Activated naive CD8-positive, alpha-beta T cell treated with anti-CD3 and anti-CD28 coated beads, Interleukin-2, amount 10 ng/mL, durations not matched to agents 7 days and 5 days (primary cell): ENCODE data around the gene PUS7L. TPM values are rescaled to one million over a fixed set of nuclear protein-coding genes. Genes with fewer than 3 reads are reported as not detected.
A peak's percentile ranks its signal among the peaks of the same experiment; 100 is the strongest.

Experiments used
- ATAC-seq: fragments of 150-1000 bp; cut with Tn5 transposase; one replicate; pipeline ENCODE4 v1.10.0; 2021; ENCODE audit warnings: low read depth, moderate library complexity
- POLR2A ChIA-PET: fragments of 350-600 bp; sonication (Branson Sonifier 250); formaldehyde crosslinking; loops from one replicate; lab custom pipeline; 2021; ENCODE audit warnings: antibody characterized with exemption; lab: Charles Lee
- DNase-seq: peaks from one replicate; pipeline ENCODE4 v3.0.0; 2021
- H3K27ac Mint-ChIP-seq: one replicate; pipeline ENCODE4 v1.8.0; 2022; ENCODE audit warnings: mild to moderate bottlenecking, mixed read lengths
- H3K27me3 Mint-ChIP-seq: one replicate; pipeline ENCODE4 v1.8.0; 2022; ENCODE audit warnings: mild to moderate bottlenecking, moderate library complexity, mixed read lengths
- H3K36me3 Mint-ChIP-seq: one replicate; pipeline ENCODE4 v1.8.0; 2021; ENCODE audit warnings: mild to moderate bottlenecking, mixed read lengths
- H3K4me1 Mint-ChIP-seq: one replicate; pipeline ENCODE4 v1.8.0; 2021; ENCODE audit warnings: mixed read lengths
- H3K4me3 Mint-ChIP-seq: one replicate; pipeline ENCODE4 v1.8.0; 2022; ENCODE audit warnings: mild to moderate bottlenecking, moderate library complexity, mixed read lengths
- H3K9me3 Mint-ChIP-seq: one replicate; pipeline ENCODE4 v1.8.0; 2021; ENCODE audit warnings: mixed read lengths
- total RNA-seq, 2 experiments: library from RNA; stranded (reverse); gene quantifications; one replicate each; pipeline ENCODE4 v1.2.3, GENCODE V29; 2021

Gene PUS7L
- 10 to 100 TPM; 21.7 to 26.3 TPM for total RNA-seq

- POLR2A ChIA-PET: interaction anchor here (0.7 to 2.9 kb wide), 6 partner anchors 12 to 58 kb away, joined by 3 to 51 read pairs (median 4); partner anchors contain the start of gene TWF1
- H3K9me3 Mint-ChIP-seq: peaks cover 5% of the 10 kb centered on the region
- H3K4me3 Mint-ChIP-seq: peak within 1 kb of the TSS; percentile 98
- H3K27ac Mint-ChIP-seq: peak within 1 kb of the TSS; percentile 99
- peak; percentile 94 for ATAC-seq
- peaks cover 53% of the 10 kb centered on the region for H3K4me1 Mint-ChIP-seq
- no peaks in the 10 kb centered on the region for H3K27me3 Mint-ChIP-seq
- peak; percentile 87 for DNase-seq
- H3K36me3 Mint-ChIP-seq: peaks cover 48% of the 10 kb centered on the region
Observed at GRCh38 chr12:43758728-43759563, at the start of gene PUS7L, which contains the start of gene IRAK4. PUS7L (minus strand) TSS chr12:43758790; CDS start chr12:43755245, 3,545 bp downstream. IRAK4 (plus strand) TSS chr12:43758951; CDS start chr12:43768112, 9,161 bp downstream.

- peaks cover 21% of the 10 kb centered on the region for H3K4me1 Mint-ChIP-seq
- H3K27ac Mint-ChIP-seq: peak overlapping the region; percentile 100
- H3K36me3 Mint-ChIP-seq: peaks cover 5% of the 10 kb centered on the region
- H3K27me3 Mint-ChIP-seq: peaks cover 5% of the 10 kb centered on the region
- DNase-seq (no peak), ATAC-seq (no peak)
- H3K4me3 Mint-ChIP-seq: peak overlapping the region; percentile 100
- POLR2A ChIA-PET: interaction anchor here (2.9 to 3.0 kb wide), 2 partner anchors 28 to 48 kb away, joined by 14 to 51 read pairs; partner anchors contain the start of genes IRAK4, PUS7L and TMEM117
- H3K9me3 Mint-ChIP-seq: no peaks in the 10 kb centered on the region
Observed at GRCh38 chr12:43807386-43807785, 48.8 kb upstream of the PUS7L start.

GRCh38 chr12:43806737-43807072 is 48.1 kb upstream of the PUS7L start:
- ATAC-seq (no peak), DNase-seq (no peak)
- H3K27me3 Mint-ChIP-seq: peaks cover 3% of the 10 kb centered on the region
- peaks cover 7% of the 10 kb centered on the region for H3K36me3 Mint-ChIP-seq
- H3K4me3 Mint-ChIP-seq: peak overlapping the region; percentile 100
- H3K4me1 Mint-ChIP-seq: peaks cover 23% of the 10 kb centered on the region
- H3K27ac Mint-ChIP-seq: peak overlapping the region; percentile 100
- POLR2A ChIA-PET: interaction anchor here (1.4 to 3.0 kb wide), 8 partner anchors 9 to 76 kb away, joined by 3 to 51 read pairs (median 6); partner anchors contain the start of genes IRAK4, PUS7L and TMEM117
- no peaks in the 10 kb centered on the region for H3K9me3 Mint-ChIP-seq

- DNase-seq (peak; percentile 97), ATAC-seq (peak; percentile 94)
- H3K27me3 Mint-ChIP-seq: peaks cover 1% of the 10 kb centered on the region
- H3K4me3 Mint-ChIP-seq: peak within 1 kb of the TSS; percentile 100
- peak within 1 kb of the TSS; percentile 100 for H3K27ac Mint-ChIP-seq
- no peaks in the 10 kb centered on the region for H3K9me3 Mint-ChIP-seq
- peaks cover 9% of the 10 kb centered on the region for H3K36me3 Mint-ChIP-seq
- H3K4me1 Mint-ChIP-seq: peaks cover 23% of the 10 kb centered on the region
- POLR2A ChIA-PET: interaction anchor here (0.6 to 3.0 kb wide), 12 partner anchors 8 to 76 kb away, joined by 3 to 51 read pairs (median 4); partner anchors contain the start of genes IRAK4, PUS7L and TMEM117
Observed at GRCh38 chr12:43805860-43806736, 47.5 kb upstream of the PUS7L start, which contains the start of gene TWF1. TWF1 (minus strand) TSS chr12:43806317; CDS start chr12:43806245, 72 bp downstream.

GRCh38 chr12:43805149-43805859 is 46.7 kb upstream of the PUS7L start:
- Mint-ChIP-seq H3K4me1 (peaks cover 23% of the 10 kb centered on the region), H3K27me3 (no peaks in the 10 kb centered on the region), H3K36me3 (peaks cover 10% of the 10 kb centered on the region), H3K4me3 (peak overlapping the region; percentile 100), H3K9me3 (no peaks in the 10 kb centered on the region), H3K27ac (peak overlapping the region; percentile 100)
- no peak for DNase-seq
- no peak for ATAC-seq
- POLR2A ChIA-PET: interaction anchor here (0.6 to 3.0 kb wide), 11 partner anchors 9 to 77 kb away, joined by 3 to 51 read pairs (median 4); partner anchors contain the start of genes IRAK4, PUS7L and TMEM117

GRCh38 chr12:43797561-43798217 is 39.1 kb upstream of the PUS7L start:
- ATAC-seq: no peak
- DNase-seq: no peak
- no peaks in the 10 kb centered on the region for H3K27me3 Mint-ChIP-seq
- H3K36me3 Mint-ChIP-seq: peaks cover 19% of the 10 kb centered on the region
- no peak overlapping the region for H3K27ac Mint-ChIP-seq
- H3K4me3 Mint-ChIP-seq: no peak overlapping the region
- H3K9me3 Mint-ChIP-seq: no peaks in the 10 kb centered on the region
- POLR2A ChIA-PET: interaction anchor here (1.4 kb wide), 1 partner anchor 9 kb away, joined by 3 read pairs; the partner anchor contains the start of gene TWF1
- peaks cover 4% of the 10 kb centered on the region for H3K4me1 Mint-ChIP-seq

- DNase-seq: no peak
- Mint-ChIP-seq H3K4me3 (no peak overlapping the region), H3K27me3 (no peaks in the 10 kb centered on the region), H3K4me1 (peaks cover 2% of the 10 kb centered on the region), H3K27ac (no peak overlapping the region), H3K36me3 (peaks cover 19% of the 10 kb centered on the region), H3K9me3 (no peaks in the 10 kb centered on the region)
- POLR2A ChIA-PET: interaction anchor here (2.0 kb wide), 1 partner anchor 10 kb away, joined by 8 read pairs; the partner anchor contains the start of gene TWF1
- no peak for ATAC-seq
Observed at GRCh38 chr12:43795716-43796280, 37.2 kb upstream of the PUS7L start.

GRCh38 chr12:43789941-43790340 is 31.4 kb upstream of the PUS7L start:
- H3K36me3 Mint-ChIP-seq: peaks cover 20% of the 10 kb centered on the region
- no peaks in the 10 kb centered on the region for H3K9me3 Mint-ChIP-seq
- POLR2A ChIA-PET: no interaction called here
- no peak overlapping the region for H3K4me3 Mint-ChIP-seq
- ATAC-seq (no peak), DNase-seq (no peak)
- H3K27ac Mint-ChIP-seq: no peak overlapping the region
- no peaks in the 10 kb centered on the region for H3K27me3 Mint-ChIP-seq
- peaks cover 2% of the 10 kb centered on the region for H3K4me1 Mint-ChIP-seq

- H3K27ac Mint-ChIP-seq: no peak overlapping the region
- no peaks in the 10 kb centered on the region for H3K9me3 Mint-ChIP-seq
- peaks cover 22% of the 10 kb centered on the region for H3K36me3 Mint-ChIP-seq
- no peaks in the 10 kb centered on the region for H3K27me3 Mint-ChIP-seq
- DNase-seq (no peak), ATAC-seq (no peak)
- no peak overlapping the region for H3K4me3 Mint-ChIP-seq
- H3K4me1 Mint-ChIP-seq: peaks cover 2% of the 10 kb centered on the region
- POLR2A ChIA-PET: interaction anchor here (1.2 kb wide), 1 partner anchor 19 kb away, joined by 3 read pairs; the partner anchor contains the start of gene TWF1
Observed at GRCh38 chr12:43786899-43787693, 28.5 kb upstream of the PUS7L start.

- Mint-ChIP-seq H3K27me3 (no peaks in the 10 kb centered on the region), H3K4me1 (no peaks in the 10 kb centered on the region), H3K4me3 (no peak overlapping the region), H3K9me3 (no peaks in the 10 kb centered on the region), H3K36me3 (peaks cover 14% of the 10 kb centered on the region), H3K27ac (no peak overlapping the region)
- POLR2A ChIA-PET: interaction anchor here (1.1 to 1.3 kb wide), 2 partner anchors 29 to 106 kb away, joined by 3 to 4 read pairs; partner anchors contain the start of gene TWF1
- ATAC-seq (peak; percentile 54), DNase-seq (no peak)
Observed at GRCh38 chr12:43776498-43776897, 17.9 kb upstream of the PUS7L start.

GRCh38 chr12:43766291-43766690 is 7.7 kb upstream of the PUS7L start:
- no peak overlapping the region for H3K4me3 Mint-ChIP-seq
- no peak for DNase-seq
- H3K36me3 Mint-ChIP-seq: peaks cover 38% of the 10 kb centered on the region
- no peak overlapping the region for H3K27ac Mint-ChIP-seq
- H3K4me1 Mint-ChIP-seq: peaks cover 22% of the 10 kb centered on the region
- no peaks in the 10 kb centered on the region for H3K27me3 Mint-ChIP-seq
- no peak for ATAC-seq
- POLR2A ChIA-PET: no interaction called here
- H3K9me3 Mint-ChIP-seq: no peaks in the 10 kb centered on the region
